Measurements from ENCODE around the gene DNHD1.
A peak's percentile ranks its signal among the peaks of the same experiment; 100 is the strongest.

DNHD1 gene

DNA sequence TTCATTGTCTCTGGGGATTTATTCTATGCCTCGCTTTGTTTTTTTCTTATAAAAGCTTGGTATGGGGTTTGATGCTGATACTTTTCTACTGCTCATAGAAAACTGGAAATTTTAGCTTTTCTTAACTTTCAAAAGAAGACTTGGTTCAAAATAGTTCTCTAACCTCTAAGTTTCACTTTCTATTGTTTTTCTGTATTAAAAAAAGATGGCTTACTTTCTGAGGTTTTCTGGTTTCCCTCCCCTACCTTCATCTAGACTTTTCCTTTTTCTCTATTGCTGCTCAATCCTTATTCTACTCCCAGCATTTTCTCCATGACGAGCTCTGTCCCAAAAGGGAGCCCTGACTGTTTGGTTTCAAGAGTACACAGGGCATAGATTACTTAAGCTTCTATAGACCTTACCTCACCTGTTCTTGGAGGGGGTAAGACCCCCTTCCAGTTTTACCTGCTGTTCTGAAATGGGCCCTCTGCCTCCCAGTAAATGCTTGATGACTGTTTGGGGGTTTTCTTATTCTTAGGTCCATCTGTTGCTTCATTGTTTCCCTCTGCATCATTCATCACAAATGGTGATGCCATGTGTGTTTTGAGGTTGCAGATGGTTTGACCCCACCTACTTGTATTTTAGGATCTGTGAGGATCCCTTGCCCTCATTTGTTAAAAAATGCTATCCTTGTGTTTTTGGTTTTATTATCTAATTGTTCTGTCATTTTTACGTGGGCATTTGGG lies 29.5 kb downstream of the DNHD1 start:
- H3K4me3 ChIP-seq (ENCODE audit: low read length), result no peak overlapping the region
- no peak for DNase-seq (ENCODE audit: low read depth)
- TF ChIP-seq, protein P1, sequence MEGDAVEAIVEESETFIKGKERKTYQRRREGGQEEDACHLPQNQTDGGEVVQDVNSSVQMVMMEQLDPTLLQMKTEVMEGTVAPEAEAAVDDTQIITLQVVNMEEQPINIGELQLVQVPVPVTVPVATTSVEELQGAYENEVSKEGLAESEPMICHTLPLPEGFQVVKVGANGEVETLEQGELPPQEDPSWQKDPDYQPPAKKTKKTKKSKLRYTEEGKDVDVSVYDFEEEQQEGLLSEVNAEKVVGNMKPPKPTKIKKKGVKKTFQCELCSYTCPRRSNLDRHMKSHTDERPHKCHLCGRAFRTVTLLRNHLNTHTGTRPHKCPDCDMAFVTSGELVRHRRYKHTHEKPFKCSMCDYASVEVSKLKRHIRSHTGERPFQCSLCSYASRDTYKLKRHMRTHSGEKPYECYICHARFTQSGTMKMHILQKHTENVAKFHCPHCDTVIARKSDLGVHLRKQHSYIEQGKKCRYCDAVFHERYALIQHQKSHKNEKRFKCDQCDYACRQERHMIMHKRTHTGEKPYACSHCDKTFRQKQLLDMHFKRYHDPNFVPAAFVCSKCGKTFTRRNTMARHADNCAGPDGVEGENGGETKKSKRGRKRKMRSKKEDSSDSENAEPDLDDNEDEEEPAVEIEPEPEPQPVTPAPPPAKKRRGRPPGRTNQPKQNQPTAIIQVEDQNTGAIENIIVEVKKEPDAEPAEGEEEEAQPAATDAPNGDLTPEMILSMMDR (IDR thresholded peaks at IDR 0.05; ENCODE audit: insufficient read depth, low read depth, low read length, missing control alignments), result no peak

DNA sequence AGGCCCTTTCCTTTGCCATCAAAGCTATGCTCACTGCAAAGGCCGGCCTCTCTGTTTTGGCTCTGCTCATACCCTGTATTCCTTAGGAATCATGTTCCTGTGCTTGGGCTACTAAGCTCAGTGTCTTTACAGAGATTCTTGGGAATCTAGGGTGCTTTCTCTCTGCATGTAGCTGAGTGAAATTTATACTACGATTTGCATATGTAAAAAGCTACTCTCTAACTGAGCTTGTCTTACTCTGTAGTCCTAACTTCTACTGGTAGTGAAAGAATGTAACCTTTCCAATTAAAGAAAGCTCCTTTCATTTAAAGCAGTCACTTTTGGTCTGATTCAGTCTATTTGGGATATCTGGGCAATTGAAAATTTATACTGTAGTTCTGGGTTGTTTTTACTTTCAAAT lies 32.2 kb downstream of the DNHD1 start:
- DNase-seq (ENCODE audit: low read depth), result no peak
- TF ChIP-seq, protein P1 (IDR thresholded peaks at IDR 0.05; ENCODE audit: insufficient read depth, low read depth, low read length, missing control alignments), result no peak
- H3K4me3 ChIP-seq (ENCODE audit: low read length), result no peak overlapping the region

DNA sequence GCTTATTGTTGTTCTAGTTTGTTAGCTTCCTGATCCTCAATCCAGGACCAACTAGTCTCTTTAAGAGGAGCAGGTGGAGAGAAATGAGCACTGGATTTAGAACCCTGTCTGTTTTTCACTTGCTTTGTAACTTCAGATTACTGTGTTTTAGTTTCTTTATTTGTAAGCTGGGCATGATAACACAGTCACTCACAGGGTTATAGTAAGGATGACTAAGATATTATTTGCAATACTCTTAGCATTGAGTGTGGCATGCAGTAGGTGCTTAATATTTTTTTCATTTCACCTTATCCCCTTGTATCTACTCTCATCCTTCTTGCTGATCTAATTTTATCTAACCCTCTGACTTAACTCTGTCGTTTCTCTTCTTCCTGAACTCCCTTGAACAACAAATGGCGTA lies 33.8 kb downstream of the DNHD1 start:
- no peak overlapping the region for H3K4me3 ChIP-seq (ENCODE audit: low read length)
- TF ChIP-seq, protein P1 (IDR thresholded peaks at IDR 0.05; ENCODE audit: insufficient read depth, low read depth, low read length, missing control alignments), result no peak
- DNase-seq (ENCODE audit: low read depth), result peak; percentile 23

DNA sequence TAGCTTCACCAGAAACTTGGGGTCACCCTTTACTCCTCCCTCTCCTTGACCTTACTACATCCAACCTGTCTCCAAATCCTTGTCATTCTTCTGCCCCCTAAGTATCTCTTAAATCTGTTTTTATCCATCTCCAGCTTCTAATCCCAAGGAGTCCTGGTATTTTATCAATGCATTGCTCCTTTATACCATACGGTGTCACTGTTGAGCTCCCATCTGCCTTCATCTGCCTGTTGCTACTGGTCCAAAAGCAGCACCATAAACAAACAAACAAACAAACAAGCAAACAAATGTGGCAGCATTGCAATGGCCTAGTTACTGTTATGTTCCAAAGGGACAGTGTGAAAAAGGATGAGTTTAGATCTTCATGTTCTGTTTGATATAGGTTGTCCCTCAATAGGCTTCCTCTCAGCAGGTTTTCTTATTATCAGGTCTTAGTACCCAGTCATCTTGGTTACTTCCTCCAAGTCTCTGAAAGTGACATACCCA lies 34.2 kb downstream of the DNHD1 start:
- no peak overlapping the region for H3K4me3 ChIP-seq (ENCODE audit: low read length)
- peak; percentile 58 for DNase-seq (ENCODE audit: low read depth)
- TF ChIP-seq, protein P1 (IDR thresholded peaks at IDR 0.05; ENCODE audit: insufficient read depth, low read depth, low read length, missing control alignments), result peak; percentile 94

DNA sequence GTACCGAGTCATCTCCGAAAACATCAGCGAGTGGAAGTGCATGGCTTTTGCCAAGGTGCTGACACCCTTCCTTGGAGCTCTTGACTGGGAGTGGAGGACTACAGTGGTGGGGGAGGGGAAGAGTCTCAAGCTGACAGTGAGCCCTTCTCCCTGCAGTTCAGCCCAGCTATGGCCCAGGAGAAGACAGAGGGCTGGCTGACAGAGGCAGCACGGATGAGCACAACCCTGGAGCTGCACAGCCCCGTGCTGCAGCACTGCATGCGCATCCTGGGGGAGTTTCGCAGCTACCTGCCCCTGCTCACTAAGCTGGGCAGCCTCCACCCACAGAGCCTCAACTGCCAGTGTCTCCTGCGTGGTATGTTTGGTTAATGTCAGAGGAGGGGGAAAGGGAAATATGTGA lies 41.4 kb downstream of the DNHD1 start:
- no peak overlapping the region for H3K4me3 ChIP-seq (ENCODE audit: low read length)
- TF ChIP-seq, protein P1 (IDR thresholded peaks at IDR 0.05; ENCODE audit: insufficient read depth, low read depth, low read length, missing control alignments), result no peak
- DNase-seq (ENCODE audit: low read depth), result no peak

DNA sequence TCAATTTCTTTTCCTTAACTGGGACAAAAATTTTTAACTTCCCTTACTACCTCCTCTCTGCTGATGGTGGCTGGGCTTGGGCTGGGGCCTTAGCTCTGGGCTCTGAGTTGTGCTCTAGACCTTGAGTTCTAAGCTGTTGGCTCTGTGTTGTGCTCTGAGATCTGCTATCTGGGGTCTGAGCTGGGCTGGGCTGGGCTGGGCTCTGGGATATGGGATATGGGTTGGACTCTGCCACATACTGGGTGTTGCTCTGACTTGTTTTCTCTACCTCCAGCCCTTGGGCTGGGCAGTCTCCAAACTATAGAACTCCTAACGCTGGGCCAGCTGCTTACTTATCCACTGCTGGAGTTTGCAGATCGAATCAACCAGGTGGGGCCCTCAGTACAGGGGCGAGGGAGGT lies 41.9 kb downstream of the DNHD1 start:
- no peak overlapping the region for H3K4me3 ChIP-seq (ENCODE audit: low read length)
- no peak for DNase-seq (ENCODE audit: low read depth)
- TF ChIP-seq, protein P1 (IDR thresholded peaks at IDR 0.05; ENCODE audit: insufficient read depth, low read depth, low read length, missing control alignments), result no peak

DNA sequence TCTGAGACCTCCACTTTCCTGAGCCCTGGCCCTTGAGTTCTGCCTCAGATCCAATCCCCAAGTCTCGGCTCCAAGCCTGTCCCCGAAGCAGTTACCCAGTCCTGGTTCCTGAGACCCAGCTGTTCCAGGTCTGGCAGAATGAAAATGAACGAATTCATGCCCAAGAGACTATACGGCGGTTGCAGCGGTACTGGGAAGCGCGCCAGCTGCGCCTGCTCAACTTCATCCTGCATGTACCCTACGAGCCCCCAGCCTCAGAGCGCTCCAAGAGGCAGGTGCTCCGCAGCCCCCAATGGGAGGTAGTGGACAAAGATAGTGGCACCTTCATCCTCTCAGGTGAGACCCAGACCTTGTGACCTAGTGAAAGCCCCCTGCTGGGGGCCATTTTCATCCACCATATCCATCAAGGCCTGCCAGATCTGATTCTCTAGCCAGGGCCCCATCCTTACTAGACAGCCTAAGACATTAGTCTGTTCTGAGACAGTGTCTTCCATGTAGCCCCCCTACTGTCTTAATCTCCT lies 42.7 kb downstream of the DNHD1 start:
- DNase-seq (ENCODE audit: low read depth), result no peak
- TF ChIP-seq, protein P1 (IDR thresholded peaks at IDR 0.05; ENCODE audit: insufficient read depth, low read depth, low read length, missing control alignments), result no peak
- no peak overlapping the region for H3K4me3 ChIP-seq (ENCODE audit: low read length)

All from epithelial cell of esophagus (primary cell).